ENCODE measurements around the gene GPR137C.

The GPR137C gene

GRCh38 chr14:52686176-52686575 lies 133.5 kb downstream of the GPR137C start:
- no peak for DNase-seq
